ENCODE data around the gene ACTN4.

DNA sequence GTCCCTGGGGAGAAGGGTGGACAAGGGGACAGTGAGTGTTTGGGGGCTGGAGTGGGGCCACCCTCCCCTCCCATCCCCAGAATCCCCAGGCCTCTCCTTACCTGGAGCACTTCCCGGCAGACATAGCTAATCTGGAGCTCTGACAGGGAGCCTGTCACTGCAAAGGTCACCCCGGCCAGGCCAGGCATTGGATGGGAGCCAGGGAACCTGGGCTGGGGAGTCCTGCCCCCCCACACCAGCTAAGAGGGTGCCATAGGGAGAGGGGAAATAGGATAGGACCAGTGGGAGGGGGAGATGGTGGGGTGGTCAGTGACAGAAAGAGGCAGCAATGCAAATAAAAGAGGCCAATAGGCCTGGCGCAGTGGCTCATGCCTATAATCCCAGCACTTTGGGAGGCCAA is 33.2 kb upstream of the ACTN4 start:
- no peak for TF ChIP-seq CTCF (IDR thresholded peaks at IDR 0.05)
- TF ChIP-seq POLR2A (IDR thresholded peaks at IDR 0.05) = no peak
